SJSA1 (cell line): ENCODE results near the gene USP5. TPM values are rescaled to one million over a fixed set of nuclear protein-coding genes. Genes with fewer than 3 reads are reported as not detected.

ENCODE experiments used
- DNase-seq, 2 experiments: peaks; one replicate each; pipeline ENCODE4 v3.0.0-alpha.2; 2015 to 2020; ENCODE audit warnings: low spot score in 2 of 2, low read depth in 1 of 2
- H3K27ac ChIP-seq: fragments of 250-450 bp; sonication (Bioruptor Pico); 2 replicates; pipeline ENCODE4 v1.5.1; 2020; ENCODE audit warnings: mild to moderate bottlenecking, moderate library complexity
- H3K27me3 ChIP-seq: fragments of 250-450 bp; sonication (Bioruptor Pico); replicated peaks from 2 replicates; pipeline ENCODE4 v1.5.1; 2020; ENCODE audit warnings: mild to moderate bottlenecking, moderate library complexity
- H3K36me3 ChIP-seq: fragments of 250-450 bp; sonication (Bioruptor Pico); 2 replicates; pipeline ENCODE4 v1.5.1; 2020; ENCODE audit warnings: mild to moderate bottlenecking
- H3K4me1 ChIP-seq: fragments of 250-450 bp; sonication (Bioruptor Pico); replicated peaks from 2 replicates; pipeline ENCODE4 v1.6.1; 2021; ENCODE audit warnings: mild to moderate bottlenecking
- H3K4me3 ChIP-seq: fragments of 250-450 bp; sonication (Bioruptor Pico); 2 replicates; pipeline ENCODE4 v1.5.1; 2020; ENCODE audit warnings: mild to moderate bottlenecking
- H3K9me3 ChIP-seq: fragments of 250-450 bp; sonication (Bioruptor Pico); replicated peaks from 2 replicates; pipeline ENCODE4 v1.5.1; 2020; ENCODE audit warnings: mild to moderate bottlenecking
- total RNA-seq: library from RNA; depleted of rRNA; stranded (reverse); fragments of >200 nt; shearing (Covaris generic); gene quantifications from 2 replicates; pipeline ENCODE4 v1.2.3, GENCODE V29; 2014

Gene USP5
- total RNA-seq, 1 experiment from 2014 or later: 121 TPM

DNA sequence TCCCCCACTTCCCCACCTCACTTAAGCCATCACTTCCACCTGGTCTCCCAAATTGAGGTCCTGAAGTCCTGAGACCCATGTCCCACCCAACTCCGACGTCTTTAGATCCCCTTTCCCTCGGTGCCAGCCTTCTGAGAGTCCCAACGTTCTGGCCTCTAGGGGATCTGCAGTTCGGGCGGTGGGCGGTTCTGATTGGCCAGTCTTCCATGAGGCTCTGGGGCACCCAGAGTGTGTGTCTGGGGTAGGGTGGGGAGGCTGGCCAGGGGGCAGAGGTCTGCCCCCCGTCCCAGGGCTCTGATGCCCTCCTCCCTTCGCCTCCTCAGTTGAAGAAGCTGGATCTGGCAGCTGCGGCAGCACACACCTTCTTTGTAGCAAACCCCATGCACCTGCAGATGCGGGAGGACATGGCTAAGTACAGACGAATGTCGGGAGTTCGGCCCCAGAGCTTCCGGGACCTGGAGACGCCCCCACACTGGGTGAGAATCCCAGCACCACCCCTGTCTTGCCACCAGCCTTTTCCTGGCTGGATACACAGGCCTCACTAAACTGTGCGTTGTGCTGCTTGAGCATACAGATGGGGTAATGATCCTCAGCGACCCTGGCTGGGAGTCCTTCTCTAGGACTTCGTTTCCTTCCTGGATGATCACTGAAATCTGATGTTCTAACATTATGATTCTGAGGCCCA, 22.3 kb upstream of the USP5 start:
- Histone ChIP-seq H3K27ac (no peak overlapping the region), H3K27me3 (peaks cover 66% of the 10 kb centered on the region)
- DNase-seq: no peak

DNA sequence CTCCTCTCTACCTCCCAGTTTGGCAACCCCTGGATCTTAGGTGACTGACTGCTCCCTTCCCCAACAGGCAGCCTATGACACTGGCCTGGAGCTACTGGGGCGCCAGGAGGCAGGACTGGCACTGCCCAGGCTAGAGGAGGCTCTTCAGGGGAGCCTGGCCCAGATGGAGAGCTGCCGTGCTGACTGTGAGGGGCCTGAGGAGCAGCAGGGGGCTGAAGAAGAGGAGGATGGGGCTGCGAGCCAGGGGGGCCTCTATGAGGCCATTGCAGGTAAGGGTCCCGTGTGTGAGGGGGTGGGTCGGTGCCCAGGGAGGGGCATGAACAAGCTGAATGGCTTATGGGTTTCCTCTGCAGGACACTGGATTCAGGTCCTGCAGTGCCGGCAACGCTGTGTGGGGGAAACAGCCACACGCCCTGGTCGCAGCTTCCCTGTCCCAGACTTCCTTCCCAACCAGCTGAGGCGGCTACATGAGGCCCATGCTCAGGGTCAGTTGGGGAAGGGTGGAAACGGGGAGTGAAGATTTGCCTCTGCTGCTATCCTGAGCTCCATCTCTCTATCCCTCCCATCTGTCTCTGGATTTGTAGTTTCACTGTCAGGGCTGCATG, 21.6 kb upstream of the USP5 start:
- no peak for DNase-seq
- Histone ChIP-seq H3K9me3 (peaks cover 5% of the 10 kb centered on the region), H3K36me3 (0 out of 2 replicates have a peak, but pooled peaks cover 3% of the 10 kb centered on the region), H3K4me1 (peaks cover 19% of the 10 kb centered on the region), H3K27me3 (peaks cover 59% of the 10 kb centered on the region), H3K27ac (no peak overlapping the region), H3K4me3 (no peak overlapping the region)

More for the DNA sequence above, 22.3 kb upstream of the USP5 start:
- H3K4me3 ChIP-seq: no peak overlapping the region
- peaks cover 5% of the 10 kb centered on the region for H3K9me3 ChIP-seq
- H3K36me3 ChIP-seq: 0 out of 2 replicates have a peak, but pooled peaks cover 3% of the 10 kb centered on the region
- H3K4me1 ChIP-seq: peaks cover 21% of the 10 kb centered on the region

DNA sequence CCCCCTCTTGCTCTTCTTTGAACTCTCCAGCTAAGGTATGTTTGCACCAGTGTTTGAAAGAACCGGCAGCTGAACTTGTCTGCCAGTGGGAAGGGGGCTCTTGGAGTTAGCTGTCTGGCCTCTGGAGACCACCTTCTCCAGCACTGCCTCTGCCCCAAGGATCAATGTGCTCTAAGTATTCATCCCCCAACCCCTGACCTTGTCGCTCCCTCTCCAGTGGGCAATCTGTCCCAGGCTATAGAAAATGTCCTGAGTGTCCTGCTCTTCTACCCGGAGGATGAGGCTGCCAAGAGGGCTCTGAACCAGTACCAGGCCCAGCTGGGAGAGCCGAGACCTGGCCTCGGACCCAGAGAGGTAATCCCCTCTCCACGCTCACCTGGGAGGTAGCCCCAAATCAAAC, 21.0 kb upstream of the USP5 start:
- peaks cover 5% of the 10 kb centered on the region for H3K9me3 ChIP-seq
- no peak overlapping the region for H3K4me3 ChIP-seq
- H3K27me3 ChIP-seq: peaks cover 53% of the 10 kb centered on the region
- no peak overlapping the region for H3K27ac ChIP-seq
- H3K4me1 ChIP-seq: peaks cover 18% of the 10 kb centered on the region
- no peak for DNase-seq
- 0 out of 2 replicates have a peak, but pooled peaks cover 3% of the 10 kb centered on the region for H3K36me3 ChIP-seq

DNA sequence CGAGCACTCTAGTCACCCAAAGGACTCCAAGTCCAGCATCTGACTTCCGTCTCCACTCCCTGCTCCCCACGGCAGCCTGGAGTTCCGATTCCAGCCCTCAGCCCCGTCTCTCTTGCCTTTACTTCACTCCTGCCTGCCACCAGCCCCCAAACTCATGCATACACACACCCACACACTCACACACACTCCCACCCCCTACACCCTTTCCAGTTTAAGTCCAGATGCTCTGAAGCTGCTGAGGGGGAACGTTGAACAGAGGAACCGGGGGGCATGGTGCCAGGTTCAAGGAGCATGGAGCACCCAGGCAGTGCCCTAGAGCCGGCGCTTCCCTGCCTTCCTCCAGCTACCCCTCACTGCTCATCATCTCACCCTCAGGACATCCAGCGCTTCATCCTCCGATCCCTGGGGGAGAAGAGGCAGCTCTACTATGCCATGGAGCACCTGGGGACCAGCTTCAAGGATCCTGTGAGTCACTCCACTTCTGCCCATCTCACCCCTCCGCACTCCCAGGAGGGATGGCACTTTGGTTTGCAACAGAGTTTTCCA, 20.4 kb upstream of the USP5 start:
- peaks cover 18% of the 10 kb centered on the region for H3K4me1 ChIP-seq
- H3K9me3 ChIP-seq: peaks cover 5% of the 10 kb centered on the region
- H3K27me3 ChIP-seq: peaks cover 51% of the 10 kb centered on the region
- DNase-seq: no peak
- no peak overlapping the region for H3K27ac ChIP-seq
- 0 out of 2 replicates have a peak, but pooled peaks cover 3% of the 10 kb centered on the region for H3K36me3 ChIP-seq
- no peak overlapping the region for H3K4me3 ChIP-seq

DNA sequence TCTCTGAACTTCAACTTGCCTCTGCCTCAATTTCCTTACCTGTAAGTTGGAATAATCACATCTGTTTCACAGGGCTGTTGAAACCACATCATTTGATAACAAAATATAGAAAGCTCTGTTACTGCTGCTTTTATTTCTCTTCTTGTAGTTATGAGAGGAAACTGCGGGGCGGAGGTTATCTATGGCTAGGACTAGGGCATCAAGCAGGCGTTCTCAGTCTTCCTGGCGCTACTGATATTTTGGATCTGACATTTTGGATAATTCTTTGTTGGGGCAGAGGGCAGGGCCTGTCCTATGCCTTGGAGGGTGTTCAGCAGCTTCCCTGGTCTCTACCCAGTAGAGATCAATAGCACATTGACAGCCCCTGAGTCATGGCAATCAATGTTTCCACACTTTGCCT, 19.8 kb upstream of the USP5 start:
- H3K27me3 ChIP-seq: peaks cover 45% of the 10 kb centered on the region
- H3K4me3 ChIP-seq: no peak overlapping the region
- DNase-seq: no peak
- peaks cover 5% of the 10 kb centered on the region for H3K9me3 ChIP-seq
- 0 out of 2 replicates have a peak, but pooled peaks cover 3% of the 10 kb centered on the region for H3K36me3 ChIP-seq
- H3K4me1 ChIP-seq: peaks cover 18% of the 10 kb centered on the region
- H3K27ac ChIP-seq: no peak overlapping the region

DNA sequence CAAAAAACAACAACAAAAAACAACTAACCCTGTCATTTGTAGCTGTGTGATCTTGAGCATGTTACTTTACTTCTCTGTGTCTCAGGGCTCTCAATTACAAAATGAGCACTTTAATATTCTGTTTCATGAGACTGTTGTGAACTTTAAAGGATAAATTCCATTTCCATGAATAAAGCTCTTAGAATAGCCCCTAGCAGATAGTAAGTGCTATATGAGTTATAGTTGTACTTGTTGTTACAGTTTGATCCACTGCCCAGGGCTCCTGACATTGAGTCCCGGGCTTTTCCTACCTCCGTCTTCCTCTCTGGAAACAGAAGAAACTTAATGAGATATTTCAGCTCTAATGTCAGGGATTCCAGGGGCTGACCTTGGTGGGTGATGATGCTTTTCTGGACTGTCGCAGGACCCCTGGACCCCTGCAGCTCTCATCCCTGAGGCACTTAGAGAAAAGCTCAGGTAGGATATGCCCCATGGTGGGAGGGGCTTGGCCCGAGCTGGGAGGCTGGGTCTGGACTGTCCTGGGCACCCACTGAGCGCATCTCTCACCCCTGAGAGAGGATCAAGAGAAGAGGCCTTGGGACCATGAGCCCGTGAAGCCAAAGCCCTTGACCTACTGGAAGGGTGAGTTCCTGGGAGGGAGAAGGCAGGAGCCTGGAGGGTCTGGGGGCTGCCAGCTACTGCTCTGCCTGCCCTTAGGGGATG, 18.6 kb upstream of the USP5 start:
- Histone ChIP-seq H3K4me3 (no peak overlapping the region), H3K27me3 (peaks cover 38% of the 10 kb centered on the region), H3K9me3 (peaks cover 5% of the 10 kb centered on the region), H3K4me1 (peaks cover 9% of the 10 kb centered on the region), H3K36me3 (0 out of 2 replicates have a peak, but pooled peaks cover 3% of the 10 kb centered on the region), H3K27ac (no peak overlapping the region)
- DNase-seq: no peak

DNA sequence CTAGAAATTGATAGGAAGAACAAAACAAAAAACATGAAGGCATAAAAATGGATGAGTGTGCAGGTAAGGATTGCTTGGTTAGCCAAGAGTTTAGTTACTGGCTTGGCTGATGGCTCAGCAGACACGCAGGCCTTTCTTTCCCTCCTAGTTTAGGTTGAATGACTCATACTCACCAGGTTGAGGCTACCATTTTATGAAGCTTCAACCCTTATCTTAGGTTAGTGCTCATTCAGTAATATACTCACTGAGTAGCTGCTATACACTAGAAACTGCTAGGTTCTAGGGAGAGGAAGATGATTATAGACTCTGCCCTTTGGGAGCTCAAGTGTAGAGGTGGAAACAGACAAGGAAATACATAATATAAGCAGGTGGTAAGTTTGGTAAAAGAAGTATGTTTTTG, 17.7 kb upstream of the USP5 start:
- Histone ChIP-seq H3K4me3 (no peak overlapping the region), H3K36me3 (no peaks in the 10 kb centered on the region), H3K27me3 (peaks cover 35% of the 10 kb centered on the region), H3K9me3 (no peaks in the 10 kb centered on the region; the same call in 1 of the 2 replicates), H3K27ac (no peak overlapping the region), H3K4me1 (peaks cover under 1% of the 10 kb centered on the region; the same call in 1 of the 2 replicates)
- DNase-seq: no peak

DNA sequence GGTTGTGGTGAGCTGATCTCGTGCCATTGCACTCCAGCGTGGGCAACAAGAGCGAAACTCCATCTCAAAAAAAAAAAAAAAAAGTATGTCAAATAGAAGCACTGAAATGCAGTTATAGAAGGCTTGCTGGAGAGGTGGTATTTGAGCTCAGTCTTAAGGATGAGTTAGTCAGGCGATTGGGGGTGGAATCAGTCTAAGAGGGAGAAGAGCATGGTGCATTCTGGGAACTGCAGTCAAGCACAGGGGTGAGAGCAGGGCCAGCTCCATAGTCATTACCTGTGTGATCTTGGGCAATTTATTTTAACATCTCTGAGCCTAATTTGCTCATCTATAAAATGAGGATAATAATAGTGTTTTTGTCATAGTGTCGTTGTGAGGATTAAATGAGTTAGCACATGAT, 17.1 kb upstream of the USP5 start:
- peaks cover 32% of the 10 kb centered on the region for H3K27me3 ChIP-seq
- H3K27ac ChIP-seq: no peak overlapping the region
- no peaks in the 10 kb centered on the region; the same call in 1 of the 2 replicates for H3K9me3 ChIP-seq
- H3K4me3 ChIP-seq: no peak overlapping the region
- no peak for DNase-seq
- H3K36me3 ChIP-seq: no peaks in the 10 kb centered on the region
- no peaks in the 10 kb centered on the region for H3K4me1 ChIP-seq

DNA sequence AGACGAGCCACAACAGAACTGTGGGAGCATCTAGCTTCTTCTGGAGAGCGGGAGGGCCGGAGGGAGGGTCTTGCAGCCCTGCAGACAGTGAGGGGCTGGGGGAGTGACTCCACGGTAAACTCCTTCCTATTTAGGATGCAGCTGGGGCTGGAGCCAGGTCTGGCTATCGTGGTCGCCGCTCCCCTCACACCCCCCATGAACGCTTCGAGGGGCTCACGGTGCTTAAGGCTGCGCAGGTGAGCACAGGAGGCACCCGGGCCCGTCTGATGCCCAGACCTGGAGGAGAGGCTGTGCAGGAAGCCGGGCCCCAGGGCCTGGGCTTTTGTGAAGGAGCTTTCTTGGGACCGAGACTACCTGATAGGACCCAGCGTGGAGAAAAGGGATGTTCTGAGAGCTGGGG, 15.1 kb upstream of the USP5 start:
- H3K4me1 ChIP-seq: no peaks in the 10 kb centered on the region
- DNase-seq: no peak
- H3K27ac ChIP-seq: no peak overlapping the region
- H3K4me3 ChIP-seq: no peak overlapping the region
- no peaks in the 10 kb centered on the region; the same call in 1 of the 2 replicates for H3K9me3 ChIP-seq
- no peaks in the 10 kb centered on the region for H3K36me3 ChIP-seq
- H3K27me3 ChIP-seq: peaks cover 21% of the 10 kb centered on the region

DNA sequence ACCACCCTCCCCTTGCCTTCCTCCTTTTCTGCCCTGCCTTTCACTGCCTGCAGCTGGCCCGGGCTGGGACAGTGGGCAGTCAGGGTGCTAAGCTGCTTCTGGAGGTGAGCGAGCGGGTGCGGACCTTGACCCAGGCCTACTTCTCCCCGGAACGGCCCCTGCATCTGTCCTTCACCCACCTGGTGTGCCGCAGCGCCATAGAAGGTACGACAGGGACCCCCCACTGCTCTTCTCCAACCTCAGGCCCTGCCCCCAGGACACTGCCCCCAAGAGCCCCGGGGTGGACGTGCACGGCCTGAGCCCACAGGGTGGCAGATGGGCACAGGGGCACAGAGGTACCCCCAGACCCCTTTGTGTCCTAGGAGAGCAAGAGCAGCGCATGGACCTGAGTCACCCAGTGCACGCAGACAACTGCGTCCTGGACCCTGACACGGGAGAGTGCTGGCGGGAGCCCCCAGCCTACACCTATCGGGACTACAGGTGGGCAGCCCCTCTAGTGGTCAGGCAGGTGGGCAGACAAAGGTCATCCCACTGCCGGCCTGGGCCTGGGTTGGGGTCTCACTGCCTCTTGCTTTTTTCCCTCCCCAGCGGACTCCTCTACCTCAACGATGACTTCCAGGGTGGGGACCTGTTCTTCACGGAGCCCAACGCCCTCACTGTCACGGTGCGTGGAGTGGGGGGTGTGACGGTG, 14.4 kb upstream of the USP5 start:
- H3K27ac ChIP-seq: no peak overlapping the region
- H3K36me3 ChIP-seq: no peaks in the 10 kb centered on the region
- H3K9me3 ChIP-seq: no peaks in the 10 kb centered on the region; the same call in 1 of the 2 replicates
- no peaks in the 10 kb centered on the region for H3K4me1 ChIP-seq
- no peak overlapping the region for H3K4me3 ChIP-seq
- H3K27me3 ChIP-seq: peaks cover 15% of the 10 kb centered on the region
- DNase-seq: no peak

DNA sequence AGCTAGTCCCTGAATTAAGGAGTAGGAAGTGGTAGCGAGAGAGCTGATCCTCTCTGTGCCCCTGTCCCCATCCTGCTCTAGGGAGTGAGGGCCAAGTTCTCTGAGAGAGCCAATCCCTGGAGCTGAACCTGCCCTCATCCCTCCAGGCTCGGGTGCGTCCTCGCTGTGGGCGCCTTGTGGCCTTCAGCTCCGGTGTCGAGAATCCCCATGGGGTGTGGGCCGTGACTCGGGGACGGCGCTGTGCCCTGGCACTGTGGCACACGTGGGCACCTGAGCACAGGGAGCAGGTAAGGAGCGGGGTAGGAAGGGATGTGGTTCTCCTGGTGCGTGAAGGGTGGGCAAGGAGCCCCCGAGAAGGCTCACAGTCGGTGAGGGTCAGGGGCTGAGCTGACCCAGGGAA, 13.1 kb upstream of the USP5 start:
- no peaks in the 10 kb centered on the region for H3K36me3 ChIP-seq
- H3K27ac ChIP-seq: no peak overlapping the region
- no peaks in the 10 kb centered on the region for H3K4me1 ChIP-seq

DNA sequence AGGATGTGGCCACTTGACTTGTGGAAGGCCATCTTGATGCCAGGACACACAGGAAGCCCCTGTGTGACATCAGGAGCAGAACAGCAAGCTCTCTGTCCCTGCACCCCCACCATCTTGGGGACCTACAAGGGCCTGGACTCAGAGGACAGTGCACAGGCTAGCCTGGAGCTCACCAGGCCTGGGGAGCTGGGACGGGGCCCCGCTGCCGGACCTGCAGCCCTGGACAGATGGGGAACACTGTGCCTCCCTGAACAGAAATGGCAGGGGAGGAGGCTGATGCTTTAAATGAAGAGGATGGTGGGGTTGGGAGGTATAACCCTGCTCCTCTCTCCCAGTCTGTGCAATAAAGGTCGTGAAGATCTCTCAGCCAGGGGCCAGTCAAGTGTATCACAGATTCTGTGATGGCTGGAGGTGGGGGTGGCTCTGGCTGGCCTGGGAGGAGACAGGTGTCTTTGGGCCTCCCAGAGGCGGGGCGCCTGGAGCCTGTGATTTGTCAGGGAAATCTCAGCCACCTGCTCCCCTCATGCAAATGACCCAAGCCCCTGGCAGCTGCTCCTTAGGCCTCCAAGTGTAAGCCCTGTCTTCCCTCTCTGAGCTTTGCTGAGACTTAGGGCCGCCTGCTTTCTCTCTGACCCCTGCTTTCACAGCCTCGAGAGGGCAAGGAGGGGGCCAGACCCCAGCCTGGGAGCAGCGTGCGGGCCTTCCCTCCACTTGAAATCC, 12.3 kb upstream of the USP5 start:
- no peak for DNase-seq
- Histone ChIP-seq H3K36me3 (no peaks in the 10 kb centered on the region; the same call in 1 of the 2 replicates), H3K27ac (no peak overlapping the region), H3K9me3 (no peaks in the 10 kb centered on the region; the same call in 1 of the 2 replicates), H3K4me1 (no peaks in the 10 kb centered on the region), H3K4me3 (no peak overlapping the region), H3K27me3 (peaks cover 15% of the 10 kb centered on the region)

More for the DNA sequence above, 13.1 kb upstream of the USP5 start:
- no peak for DNase-seq
- peaks cover 15% of the 10 kb centered on the region for H3K27me3 ChIP-seq
- no peak overlapping the region for H3K4me3 ChIP-seq
- no peaks in the 10 kb centered on the region; the same call in 1 of the 2 replicates for H3K9me3 ChIP-seq

DNA sequence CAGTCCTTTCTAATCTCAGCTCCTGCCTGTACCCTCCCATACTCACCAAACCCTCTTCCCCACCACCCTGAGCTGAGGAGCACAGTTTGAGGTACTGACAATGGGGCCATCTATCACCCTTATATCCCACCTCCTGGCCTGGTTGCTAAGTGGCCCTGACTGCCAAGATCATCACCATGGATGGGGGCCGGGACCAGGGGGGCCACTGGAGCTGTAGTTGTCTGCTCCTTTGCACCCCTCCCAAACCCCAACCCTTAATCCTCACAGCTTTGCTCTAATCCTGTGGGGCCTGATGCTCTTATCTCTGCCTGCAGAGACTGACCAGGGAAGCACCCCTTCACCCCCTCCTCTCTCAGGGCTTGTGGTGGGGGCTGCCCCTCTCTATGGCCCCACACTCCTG, 11.6 kb upstream of the USP5 start:
- peaks cover 15% of the 10 kb centered on the region for H3K27me3 ChIP-seq
- no peak overlapping the region for H3K27ac ChIP-seq
- H3K4me3 ChIP-seq: no peak overlapping the region
- H3K4me1 ChIP-seq: no peaks in the 10 kb centered on the region
- peaks cover 7% of the 10 kb centered on the region for H3K36me3 ChIP-seq
- no peak for DNase-seq
- no peaks in the 10 kb centered on the region; the same call in 1 of the 2 replicates for H3K9me3 ChIP-seq
